CD8-positive, alpha-beta memory T cell (primary cell): ENCODE data around the gene CNIH4. TPM values are rescaled to one million over a fixed set of nuclear protein-coding genes. Genes with fewer than 3 reads are reported as not detected.
A peak's percentile ranks its signal among the peaks of the same experiment; 100 is the strongest.

ENCODE experiments used
- CTCF ChIA-PET: fragments of 350-600 bp; sonication (Branson Sonifier 250); formaldehyde crosslinking; loops from one replicate; lab custom pipeline; 2021; ENCODE audit warnings: antibody characterized with exemption; lab: Charles Lee
- POLR2A ChIA-PET: fragments of 350-600 bp; sonication (Branson Sonifier 250); formaldehyde crosslinking; loops from one replicate; lab custom pipeline; 2021; ENCODE audit warnings: antibody characterized with exemption; lab: Charles Lee
- DNase-seq, 5 donors: peaks; one replicate each; pipeline versions ENCODE4 v3.0.0 to v3.0.0-alpha.2; 2020 to 2022; ENCODE audit warnings: mixed read lengths in 1 of 5
- H3K27ac ChIP-seq: one replicate; pipeline ENCODE4 v1.7.0; 2013; ENCODE audit warnings: low read depth, mild to moderate bottlenecking, low read length, moderate library complexity
- H3K27me3 ChIP-seq: 2 replicates; pipeline ENCODE4 v1.7.0; 2013; ENCODE audit warnings: low read length, mild to moderate bottlenecking; ENCODE audit not compliant: insufficient read depth, poor library complexity, severe bottlenecking
- H3K36me3 ChIP-seq: 2 replicates; pipeline ENCODE4 v1.7.0; 2013; ENCODE audit warnings: mild to moderate bottlenecking, low read length, moderate library complexity; ENCODE audit not compliant: insufficient read depth
- H3K4me1 ChIP-seq: 2 replicates; pipeline ENCODE4 v1.7.0; 2013; ENCODE audit warnings: mild to moderate bottlenecking, low read length, moderate library complexity; ENCODE audit not compliant: insufficient read depth
- H3K4me3 ChIP-seq: 2 replicates; pipeline ENCODE4 v1.7.0; 2013; ENCODE audit warnings: mild to moderate bottlenecking, low read length
- H3K9me3 ChIP-seq: 2 replicates; pipeline ENCODE4 v1.7.0; 2013; ENCODE audit warnings: mild to moderate bottlenecking, low read length
- H3K27ac Mint-ChIP-seq, 8 donors: one replicate each; pipeline ENCODE4 v1.8.0; 2020 to 2021; ENCODE audit warnings: mixed read lengths in 8 of 8, mild to moderate bottlenecking in 6 of 8, inconsistent platforms in 3 of 8, moderate library complexity in 3 of 8
- H3K27me3 Mint-ChIP-seq, 2 donors: one replicate each; pipeline ENCODE4 v1.8.0; 2020 to 2021; ENCODE audit warnings: mixed read lengths in 2 of 2, mild to moderate bottlenecking in 1 of 2, moderate library complexity in 1 of 2
- H3K36me3 Mint-ChIP-seq, 3 donors: one replicate each; pipeline ENCODE4 v1.8.0; 2020 to 2021; ENCODE audit warnings: mixed read lengths in 3 of 3, inconsistent platforms in 1 of 3, mild to moderate bottlenecking in 1 of 3
- H3K4me1 Mint-ChIP-seq, 3 donors: one replicate each; pipeline ENCODE4 v1.8.0; 2020 to 2021; ENCODE audit warnings: mixed read lengths in 3 of 3, inconsistent platforms in 1 of 3, mild to moderate bottlenecking in 1 of 3
- H3K4me3 Mint-ChIP-seq, 7 donors: one replicate each; pipeline ENCODE4 v1.8.0; 2020 to 2021; ENCODE audit warnings: mixed read lengths in 7 of 7, mild to moderate bottlenecking in 6 of 7, moderate library complexity in 4 of 7, inconsistent platforms in 2 of 7
- H3K9me3 Mint-ChIP-seq, 5 donors: one replicate each; pipeline ENCODE4 v1.8.0; 2020 to 2022; ENCODE audit warnings: mixed read lengths in 5 of 5, mild to moderate bottlenecking in 3 of 5, moderate library complexity in 2 of 5, inconsistent platforms in 1 of 5
- polyA plus RNA-seq: library from polyadenylated mRNA; unstranded; fragments of 300-500 nt; fragmentation: Illumina TruSeq; gene quantifications from one replicate; pipeline ENCODE4 v1.2.3, GENCODE V29; 2021
- total RNA-seq, 2 experiments: library from RNA; stranded (reverse); gene quantifications; one replicate each; pipeline ENCODE4 v1.2.3, GENCODE V29; 2021

Gene CNIH4
- total and polyA plus RNA-seq, 3 experiments from 2014 or later: 45.7 to 53.9 (median 49.3) TPM

- peaks cover 25 to 43% (median 35%) of the 10 kb centered on the region in 3 donors for H3K4me1 Mint-ChIP-seq
- H3K27ac Mint-ChIP-seq: peak overlapping the region in 2 of 8 donors; percentile 0 to 41
- H3K4me3 ChIP-seq: no peak overlapping the region
- H3K36me3 Mint-ChIP-seq: peaks cover 0 to 11% (median 5%) of the 10 kb centered on the region in 3 donors
- H3K4me3 Mint-ChIP-seq: peak overlapping the region in 2 of 7 donors; percentile 2 to 60
- H3K9me3 Mint-ChIP-seq: no peaks in the 10 kb centered on the region
- H3K27ac ChIP-seq: no peak overlapping the region
- POLR2A ChIA-PET: no interaction called here
- no peaks in the 10 kb centered on the region for H3K27me3 Mint-ChIP-seq
- H3K27me3 ChIP-seq: no peaks in the 10 kb centered on the region
- no peaks in the 10 kb centered on the region for H3K9me3 ChIP-seq
- peaks cover 19% of the 10 kb centered on the region for H3K4me1 ChIP-seq
- DNase-seq: no peak
- H3K36me3 ChIP-seq: no peaks in the 10 kb centered on the region
- CTCF ChIA-PET: no interaction called here
Measured at GRCh38 chr1:224353975-224354925, 2.4 kb upstream of the CNIH4 start.

GRCh38 chr1:224357626-224358124 is 996 bp downstream of the CNIH4 start:
- Histone ChIP-seq H3K9me3 (no peaks in the 10 kb centered on the region), H3K27me3 (no peaks in the 10 kb centered on the region), H3K4me1 (peaks cover 25% of the 10 kb centered on the region), H3K4me3 (peak overlapping the region; percentile 62), H3K27ac (peak overlapping the region; percentile 72), H3K36me3 (no peaks in the 10 kb centered on the region)
- Mint-ChIP-seq H3K27me3 (no peaks in the 10 kb centered on the region), H3K4me1 (peaks cover 37 to 71% (median 66%) of the 10 kb centered on the region in 3 donors), H3K36me3 (peaks cover 0 to 21% (median 8%) of the 10 kb centered on the region in 3 donors), H3K4me3 (peak overlapping the region; percentile 87 to 98 (median 92)), H3K9me3 (no peaks in the 10 kb centered on the region), H3K27ac (peak overlapping the region; percentile 73 to 96 (median 88))
- DNase-seq: no peak
- ChIA-PET CTCF (interaction anchor here (1.2 to 1.8 kb wide), 3 partner anchors 18 to 99 kb away, joined by 3 to 6 read pairs (median 6); partner anchors contain the start of gene NVL), POLR2A (interaction anchor here (1.0 kb wide), 1 partner anchor 27 kb away, joined by 3 read pairs; no protein-coding TSS in a partner anchor)

DNA sequence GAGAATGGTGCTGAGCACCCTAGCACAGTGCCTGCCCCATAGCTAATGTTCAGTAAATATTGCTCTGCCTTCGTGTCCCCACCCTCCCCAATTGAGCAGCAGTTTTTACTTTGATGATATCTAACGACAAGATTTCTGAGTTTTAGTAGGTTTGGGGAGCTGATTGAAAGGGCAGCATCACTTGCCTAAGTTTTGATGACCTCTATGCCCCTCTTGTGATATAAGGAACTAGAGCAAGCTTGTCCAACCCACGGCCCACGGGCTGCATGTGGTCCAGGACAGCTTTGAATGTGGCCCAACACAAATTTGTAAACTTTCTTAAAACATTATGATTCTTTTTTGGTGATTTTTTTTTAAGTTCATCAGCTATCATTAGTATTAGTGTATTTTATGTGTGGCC is 1.6 kb downstream of the CNIH4 start:
- H3K27ac Mint-ChIP-seq: peak overlapping the region; percentile 2 to 95 (median 72)
- peaks cover 25% of the 10 kb centered on the region for H3K4me1 ChIP-seq
- ChIA-PET CTCF (interaction anchor here (1.3 to 1.8 kb wide), 2 partner anchors 18 to 29 kb away, joined by 6 read pairs; partner anchors contain the start of gene NVL), POLR2A (interaction anchor here (1.0 kb wide), 1 partner anchor 26 kb away, joined by 3 read pairs; no protein-coding TSS in a partner anchor)
- no peaks in the 10 kb centered on the region for H3K27me3 ChIP-seq
- no peak overlapping the region for H3K27ac ChIP-seq
- no peak for DNase-seq
- no peaks in the 10 kb centered on the region for H3K9me3 ChIP-seq
- H3K4me1 Mint-ChIP-seq: peaks cover 39 to 77% (median 72%) of the 10 kb centered on the region in 3 donors
- H3K36me3 ChIP-seq: no peaks in the 10 kb centered on the region
- H3K36me3 Mint-ChIP-seq: peaks cover 0 to 23% (median 8%) of the 10 kb centered on the region in 3 donors
- peak overlapping the region; percentile 87 to 98 (median 92) for H3K4me3 Mint-ChIP-seq
- H3K27me3 Mint-ChIP-seq: no peaks in the 10 kb centered on the region
- no peaks in the 10 kb centered on the region for H3K9me3 Mint-ChIP-seq
- peak overlapping the region; percentile 62 for H3K4me3 ChIP-seq

- H3K4me1 Mint-ChIP-seq: peaks cover 42 to 77% (median 75%) of the 10 kb centered on the region in 3 donors
- Histone ChIP-seq H3K36me3 (peaks cover 4% of the 10 kb centered on the region), H3K27ac (no peak overlapping the region), H3K4me1 (peaks cover 25% of the 10 kb centered on the region), H3K4me3 (no peak overlapping the region), H3K9me3 (no peaks in the 10 kb centered on the region), H3K27me3 (no peaks in the 10 kb centered on the region)
- H3K27me3 Mint-ChIP-seq: no peaks in the 10 kb centered on the region
- H3K36me3 Mint-ChIP-seq: peaks cover 4 to 32% (median 14%) of the 10 kb centered on the region in 3 donors
- peak overlapping the region in 6 of 7 donors; percentile 87 to 98 (median 92) for H3K4me3 Mint-ChIP-seq
- DNase-seq: no peak
- ChIA-PET CTCF (no interaction called here), POLR2A (no interaction called here)
- peak overlapping the region in 7 of 8 donors; percentile 4 to 78 (median 35) for H3K27ac Mint-ChIP-seq
- no peaks in the 10 kb centered on the region for H3K9me3 Mint-ChIP-seq
Measured at GRCh38 chr1:224359207-224359606, 2.5 kb downstream of the CNIH4 start.

DNA sequence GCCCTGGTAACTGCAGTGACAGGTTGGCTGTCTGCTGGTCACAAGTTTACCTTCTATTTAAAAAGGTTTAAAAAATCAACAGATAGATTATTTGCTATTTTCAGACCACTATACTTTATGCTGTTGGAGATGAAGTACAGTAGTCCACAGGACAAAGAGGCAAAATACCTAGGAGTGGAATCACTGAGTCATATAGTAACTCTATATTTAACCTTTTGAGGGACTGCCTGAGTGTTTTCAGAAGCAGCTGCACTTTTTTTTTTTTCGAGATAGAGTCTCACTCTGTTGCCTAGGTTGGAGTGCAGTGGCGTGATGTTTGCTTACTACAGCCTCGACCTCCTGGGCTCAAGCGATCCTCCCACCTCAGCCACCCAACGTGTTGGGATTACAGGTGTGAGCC is 11.7 kb downstream of the CNIH4 start:
- Histone ChIP-seq H3K9me3 (no peaks in the 10 kb centered on the region), H3K36me3 (peaks cover 40% of the 10 kb centered on the region), H3K27me3 (no peaks in the 10 kb centered on the region), H3K4me3 (no peak overlapping the region), H3K27ac (no peak overlapping the region), H3K4me1 (peaks cover 5% of the 10 kb centered on the region)
- Mint-ChIP-seq H3K27me3 (no peaks in the 10 kb centered on the region), H3K36me3 (peaks cover 20 to 86% (median 29%) of the 10 kb centered on the region in 3 donors), H3K4me3 (no peak overlapping the region), H3K27ac (peak overlapping the region in 1 of 8 donors; percentile 19), H3K9me3 (no peaks in the 10 kb centered on the region), H3K4me1 (peaks cover 37 to 64% (median 62%) of the 10 kb centered on the region in 3 donors)
- POLR2A ChIA-PET: no interaction called here
- CTCF ChIA-PET: no interaction called here
- no peak for DNase-seq

DNA sequence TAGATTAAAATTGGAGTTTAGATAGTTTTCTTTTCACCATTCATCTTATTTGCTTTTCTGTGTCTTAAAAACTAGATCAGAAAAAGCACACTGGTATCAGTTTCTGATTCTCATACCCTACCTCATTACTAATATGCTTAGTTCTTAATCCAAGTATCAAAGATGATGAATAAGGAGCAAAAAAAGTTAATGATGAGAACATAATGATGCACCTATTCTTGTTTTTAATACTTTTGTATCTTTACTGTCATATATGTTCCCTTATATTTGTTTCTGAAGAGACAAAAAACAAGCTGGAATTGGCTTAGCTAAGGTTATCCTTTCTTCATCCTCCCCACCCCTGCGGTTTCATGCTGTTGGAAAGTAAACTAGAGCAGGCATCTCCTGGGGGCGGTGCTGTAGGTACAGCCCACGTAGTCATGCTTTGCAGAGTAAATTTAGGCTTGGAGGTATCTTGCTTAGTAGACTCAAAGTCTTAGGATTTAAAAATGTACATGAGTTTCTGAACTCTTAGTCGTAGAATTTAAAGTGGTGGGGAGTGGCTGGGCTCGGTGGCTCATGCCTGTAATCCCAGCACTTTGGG is 16.4 kb downstream of the CNIH4 start:
- peaks cover 17 to 84% (median 37%) of the 10 kb centered on the region in 3 donors for H3K36me3 Mint-ChIP-seq
- POLR2A ChIA-PET: no interaction called here
- no peaks in the 10 kb centered on the region for H3K27me3 Mint-ChIP-seq
- Histone ChIP-seq H3K9me3 (no peaks in the 10 kb centered on the region), H3K27ac (no peak overlapping the region), H3K36me3 (peaks cover 37% of the 10 kb centered on the region), H3K4me3 (no peak overlapping the region), H3K4me1 (peaks cover 48% of the 10 kb centered on the region), H3K27me3 (no peaks in the 10 kb centered on the region)
- H3K9me3 Mint-ChIP-seq: no peaks in the 10 kb centered on the region
- peaks cover 55 to 80% (median 75%) of the 10 kb centered on the region in 3 donors for H3K4me1 Mint-ChIP-seq
- CTCF ChIA-PET: no interaction called here
- no peak overlapping the region for H3K4me3 Mint-ChIP-seq
- H3K27ac Mint-ChIP-seq: peak overlapping the region in 7 of 8 donors; percentile 12 to 75 (median 56)
- DNase-seq: no peak

GRCh38 chr1:224375059-224375458 is 18.4 kb downstream of the CNIH4 start:
- Histone ChIP-seq H3K9me3 (no peaks in the 10 kb centered on the region), H3K36me3 (peaks cover 33% of the 10 kb centered on the region), H3K27me3 (no peaks in the 10 kb centered on the region), H3K4me1 (peaks cover 64% of the 10 kb centered on the region), H3K4me3 (no peak overlapping the region), H3K27ac (no peak overlapping the region)
- H3K4me3 Mint-ChIP-seq: peak overlapping the region in 4 of 7 donors; percentile 24 to 57 (median 45)
- H3K27me3 Mint-ChIP-seq: no peaks in the 10 kb centered on the region
- peak overlapping the region; percentile 66 to 95 (median 83) for H3K27ac Mint-ChIP-seq
- H3K9me3 Mint-ChIP-seq: no peaks in the 10 kb centered on the region
- H3K4me1 Mint-ChIP-seq: peaks cover 68 to 89% (median 85%) of the 10 kb centered on the region in 3 donors
- ChIA-PET CTCF (interaction anchor here (1.7 to 2.2 kb wide), 2 partner anchors 17 to 83 kb away, joined by 6 to 7 read pairs; no protein-coding TSS in a partner anchor), POLR2A (interaction anchor here (0.6 to 0.9 kb wide), 4 partner anchors 10 to 1523 kb away, joined by 3 to 4 read pairs (median 3); no protein-coding TSS in a partner anchor)
- DNase-seq: no peak
- H3K36me3 Mint-ChIP-seq: peaks cover 13 to 70% (median 32%) of the 10 kb centered on the region in 3 donors
